HCT116 (cell line): ENCODE results near the gene DOCK2. TPM values are rescaled to one million over a fixed set of nuclear protein-coding genes. Genes with fewer than 3 reads are reported as not detected.

Experiments
- ATAC-seq: fragments of 200-7000 bp; cut with Tn5 transposase; 2 replicates; pipeline ENCODE4 v1.9.1; 2020; ENCODE audit warnings: mild to moderate bottlenecking, moderate library complexity
- BruUV-seq: library from RNA; stranded (reverse); fragments of 400-500 nt; replicated peaks from 2 replicates; lab custom pipeline; 2021; lab: Mats Ljungman, UMichigan
- CTCF ChIA-PET: fragments of 300-600 bp; sonication (Branson Sonifier 250); formaldehyde crosslinking; loops from one replicate; lab custom pipeline; 2021; ENCODE audit warnings: antibody characterized with exemption; lab: Charles Lee
- POLR2A ChIA-PET: fragments of 300-600, 350-600 bp; sonication (Branson Sonifier 250); formaldehyde crosslinking; loops from one replicate; lab custom pipeline; 2021; ENCODE audit warnings: antibody characterized with exemption; lab: Charles Lee
- RAD21 ChIA-PET, 2 experiments: fragments of 300-600 bp; sonication (Branson Sonifier 250); formaldehyde crosslinking; loops; one replicate each; lab custom pipeline; 2023; ENCODE audit warnings: low total read pairs in 2 of 2; ENCODE audit not compliant: uncharacterized antibody in 2 of 2, unreplicated experiment in 2 of 2, low non-redundant PET in 1 of 2; lab: Charles Lee
- DNase-seq: peaks from one replicate; pipeline ENCODE4 v3.0.0-alpha.2; 2010; ENCODE audit warnings: low read depth, low spot score
- H2AFZ ChIP-seq: fragments of 200-600 bp; shearing (Covaris generic), sonication (generic); 2 replicates; pipeline ENCODE4 v1.6.1; 2017; ENCODE audit warnings: low read depth, mixed run types, mixed read lengths, antibody characterized with exemption, low read length; ENCODE audit not compliant: poor library complexity, severe bottlenecking
- H3K27ac ChIP-seq: 2 replicates; pipeline ENCODE4 v1.5.1; 2012; ENCODE audit warnings: low read depth, low read length
- H3K27me3 ChIP-seq: fragments of 200-600 bp; sonication (generic); 2 replicates; pipeline ENCODE4 v1.6.1; 2016; ENCODE audit warnings: mixed run types, low read length, mixed read lengths; ENCODE audit not compliant: insufficient read depth
- H3K36me3 ChIP-seq, 2 experiments: fragments of 200-500 bp in 1 of 2; fragments of 200-600 bp in 1 of 2; sonication (Bioruptor generic) in 1 of 2; sonication (generic) in 1 of 2; 2 replicates each; pipeline versions ENCODE4 v1.5.1 to v1.6.1; 2014 to 2016; ENCODE audit warnings: low read length in 2 of 2, inconsistent platforms in 1 of 2, mixed read lengths in 1 of 2, mixed run types in 1 of 2; ENCODE audit not compliant: insufficient read depth in 2 of 2, control insufficient read depth in 1 of 2
- H3K4me1 ChIP-seq, 2 experiments: fragments of 200-600 bp in 1 of 2; sonication (generic) in 1 of 2; 2 replicates each; pipeline versions ENCODE4 v1.5.1 to v1.6.1; 2012 to 2017; ENCODE audit warnings: low read length in 2 of 2, inconsistent platforms in 1 of 2, mild to moderate bottlenecking in 1 of 2, mixed read lengths in 1 of 2, mixed run types in 1 of 2, moderate library complexity in 1 of 2; ENCODE audit not compliant: insufficient read depth in 2 of 2, control insufficient read depth in 1 of 2
- H3K4me2 ChIP-seq: fragments of 200-600 bp; sonication (generic); 2 replicates; pipeline ENCODE4 v1.6.1; 2017; ENCODE audit warnings: mixed run types, low read length, mixed read lengths
- H3K4me3 ChIP-seq, 2 experiments: fragments of 200-600 bp in 1 of 2; sonication (generic) in 1 of 2; replicated peaks in 1 of 2; 2 replicates each; pipeline ENCODE4 v1.5.1; 2011 to 2016; ENCODE audit warnings: low read length in 2 of 2, control low read depth in 1 of 2, low read depth in 1 of 2, mild to moderate bottlenecking in 1 of 2, mixed read lengths in 1 of 2, mixed run types in 1 of 2
- H3K79me2 ChIP-seq: fragments of 200-600 bp; sonication (generic); 2 replicates; pipeline ENCODE4 v1.6.1; 2017; ENCODE audit warnings: mild to moderate bottlenecking, mixed run types, low read length, moderate library complexity, mixed read lengths; ENCODE audit not compliant: insufficient read depth
- H3K9ac ChIP-seq: fragments of 200-600 bp; sonication (generic); 2 replicates; pipeline ENCODE4 v1.6.1; 2016; ENCODE audit warnings: low read length, mixed read lengths
- H3K9me2 ChIP-seq: fragments of 200-600 bp; sonication (generic), shearing (Covaris generic); 2 replicates; pipeline ENCODE4 v1.6.1; 2017; ENCODE audit warnings: mixed run types, mild to moderate bottlenecking, moderate library complexity; ENCODE audit not compliant: insufficient read depth
- H3K9me3 ChIP-seq, 2 experiments: fragments of 200-500 bp in 1 of 2; fragments of 200-600 bp in 1 of 2; sonication (Bioruptor generic) in 1 of 2; sonication (generic) in 1 of 2; 2 replicates each; pipeline ENCODE4 v1.6.1; 2014 to 2017; ENCODE audit warnings: low read length in 2 of 2, mixed read lengths in 2 of 2, inconsistent platforms in 1 of 2, low read depth in 1 of 2, mild to moderate bottlenecking in 1 of 2, mixed run types in 1 of 2, moderate library complexity in 1 of 2; ENCODE audit not compliant: control insufficient read depth in 1 of 2, insufficient read depth in 1 of 2
- H4K20me1 ChIP-seq: fragments of 200-600 bp; sonication (generic), shearing (Covaris generic); 2 replicates; pipeline ENCODE4 v1.6.1; 2017; ENCODE audit warnings: mixed run types, mild to moderate bottlenecking, moderate library complexity; ENCODE audit not compliant: insufficient read depth
- ATF3 ChIP-seq: IDR thresholded peaks from 2 replicates; pipeline ENCODE4 v1.6.1; 2012
- CBX3 ChIP-seq: IDR thresholded peaks from 2 replicates; pipeline ENCODE4 v1.6.1; 2012; ENCODE audit warnings: low read depth
- CEBPB ChIP-seq: IDR thresholded peaks from 2 replicates; pipeline ENCODE4 v1.6.1; 2012; ENCODE audit warnings: low read depth
- EGR1 ChIP-seq: IDR thresholded peaks from 2 replicates; pipeline ENCODE4 v1.6.1; 2012; ENCODE audit warnings: low read depth
- ELF1 ChIP-seq: IDR thresholded peaks from 2 replicates; pipeline ENCODE4 v1.6.1; 2012; ENCODE audit warnings: low read depth, borderline replicate concordance
- FOSL1 ChIP-seq: IDR thresholded peaks from 2 replicates; pipeline ENCODE4 v1.6.1; 2012; ENCODE audit warnings: low read depth
- POLR2A ChIP-seq: IDR thresholded peaks from 2 replicates; pipeline ENCODE4 v1.7.0; 2011; ENCODE audit warnings: borderline replicate concordance; ENCODE audit not compliant: insufficient read depth, insufficient read length; ENCODE audit errors: extremely low read depth
- POLR2AphosphoS5 ChIP-seq: IDR thresholded peaks from 2 replicates; pipeline ENCODE4 v1.6.1; 2011; ENCODE audit warnings: mild to moderate bottlenecking, low read depth, low read length, moderate library complexity
- RAD21 ChIP-seq: IDR thresholded peaks from 2 replicates; pipeline ENCODE4 v1.6.1; 2012; ENCODE audit warnings: low read depth, mild to moderate bottlenecking
- SIN3A ChIP-seq: IDR thresholded peaks from 2 replicates; pipeline ENCODE4 v1.6.1; 2012; ENCODE audit warnings: low read depth
- SP1 ChIP-seq: IDR thresholded peaks from 2 replicates; pipeline ENCODE4 v1.6.1; 2012; ENCODE audit warnings: low read depth
- YY1 ChIP-seq: IDR thresholded peaks from 2 replicates; pipeline ENCODE4 v1.6.1; 2011; ENCODE audit warnings: low read length, low read depth, moderate library complexity, mild to moderate bottlenecking; ENCODE audit not compliant: insufficient replicate concordance; ENCODE audit errors: extremely low read depth
- ZBTB33 ChIP-seq: IDR thresholded peaks from 2 replicates; pipeline ENCODE4 v1.6.1; 2011; ENCODE audit warnings: mild to moderate bottlenecking, low read length, moderate library complexity; ENCODE audit not compliant: insufficient replicate concordance; ENCODE audit errors: extremely low read depth
- ZFX ChIP-seq: fragments of 450-650 bp; IDR thresholded peaks from 2 replicates; pipeline ENCODE4 v1.6.1; 2017
- ZNF274 ChIP-seq: fragments of 200-500 bp; sonication (Bioruptor generic); IDR thresholded peaks from 2 replicates; pipeline ENCODE4 v1.6.1; 2014; ENCODE audit warnings: mild to moderate bottlenecking, low read depth, low read length, inconsistent platforms
- intact Hi-C: fragments of 100-400 bp; cut with micrococcal nuclease; formaldehyde crosslinking; loops from 2 replicates; pipeline ENCODE4 v1.10.0; 2022
- total RNA-seq: library from RNA; stranded (reverse); gene quantifications from one replicate; pipeline ENCODE4 v1.2.1, GENCODE V29; 2021; ENCODE audit not compliant: unreplicated experiment

The DOCK2 gene
- total RNA-seq, 1 experiment from 2014 or later = 0.89 TPM

GRCh38 chr5:169911448-169912212, 274.6 kb downstream of the DOCK2 start:
- BruUV-seq = no TSS peak
- ATAC-seq = no peak
- ChIA-PET POLR2A (no interaction called here), RAD21 (no interaction called here), CTCF (no interaction called here)
- H2AFZ ChIP-seq = no peak overlapping the region
- no peaks in the 10 kb centered on the region for H3K9me2 ChIP-seq
- no peak overlapping the region for H3K4me2 ChIP-seq
- H3K4me3 ChIP-seq = no peak overlapping the region
- H3K9me3 ChIP-seq = no peaks in the 10 kb centered on the region
- no peak overlapping the region for H3K9ac ChIP-seq
- H3K36me3 ChIP-seq = no peaks in the 10 kb centered on the region
- no peaks in the 10 kb centered on the region for H3K79me2 ChIP-seq
- peaks cover 27% of the 10 kb centered on the region for H3K27me3 ChIP-seq
- no peaks in the 10 kb centered on the region for H4K20me1 ChIP-seq
- TF ChIP-seq RAD21 (0 out of 2 replicates have a peak, but pooled peaks have one; percentile 10), ZFX (no peak)
- no peaks in the 10 kb centered on the region for H3K4me1 ChIP-seq
- DNase-seq = no peak
- intact Hi-C loops = no loop called here
- H3K27ac ChIP-seq = no peak overlapping the region

- no peak overlapping the region for H3K9ac ChIP-seq
- no peaks in the 10 kb centered on the region for H3K36me3 ChIP-seq
- no peak overlapping the region for H3K27ac ChIP-seq
- no peak overlapping the region for H3K4me3 ChIP-seq
- no peak overlapping the region for H3K4me2 ChIP-seq
- intact Hi-C loops = no loop called here
- no peaks in the 10 kb centered on the region for H3K9me2 ChIP-seq
- no peak overlapping the region for H2AFZ ChIP-seq
- TF ChIP-seq CEBPB (no peak), ATF3 (no peak), SIN3A (no peak), RAD21 (no peak), CBX3 (no peak), POLR2AphosphoS5 (no peak), ZBTB33 (no peak), FOSL1 (no peak), EGR1 (no peak), ZFX (no peak), SP1 (no peak), ELF1 (no peak), ZNF274 (no peak), POLR2A (no peak), YY1 (no peak)
- TF ChIP-seq, all 23 proteins: peak for 0
- Histone ChIP-seq H3K4me1 (no peaks in the 10 kb centered on the region), H3K9me3 (no peaks in the 10 kb centered on the region), H3K27me3 (peaks cover 17% of the 10 kb centered on the region), H3K79me2 (no peaks in the 10 kb centered on the region), H4K20me1 (no peaks in the 10 kb centered on the region)
- ChIA-PET RAD21 (no interaction called here), POLR2A (no interaction called here), CTCF (no interaction called here)
- DNase-seq (no peak), ATAC-seq (no peak)
- no TSS peak for BruUV-seq
These were observed 276.4 kb downstream of the DOCK2 start for GRCh38 chr5:169913479-169913878.
